Measurements from ENCODE around the gene ZBED2.

Gene ZBED2

GRCh38 chr3:111621535-111621934, 26.4 kb upstream of the ZBED2 start:
- DNase-seq (ENCODE audit: extremely low read depth, insufficient read length): no peak
- Histone ChIP-seq H3K27me3 (replicated peaks; ENCODE audit: control insufficient read depth, insufficient read depth, low read length) (no peaks in the 10 kb centered on the region), H3K4me3 (replicated peaks; ENCODE audit: low read depth, low read length) (no peak overlapping the region), H3K36me3 (ENCODE audit: control insufficient read depth, insufficient read depth, low read length) (no peaks in the 10 kb centered on the region)
- TF ChIP-seq, protein P1, sequence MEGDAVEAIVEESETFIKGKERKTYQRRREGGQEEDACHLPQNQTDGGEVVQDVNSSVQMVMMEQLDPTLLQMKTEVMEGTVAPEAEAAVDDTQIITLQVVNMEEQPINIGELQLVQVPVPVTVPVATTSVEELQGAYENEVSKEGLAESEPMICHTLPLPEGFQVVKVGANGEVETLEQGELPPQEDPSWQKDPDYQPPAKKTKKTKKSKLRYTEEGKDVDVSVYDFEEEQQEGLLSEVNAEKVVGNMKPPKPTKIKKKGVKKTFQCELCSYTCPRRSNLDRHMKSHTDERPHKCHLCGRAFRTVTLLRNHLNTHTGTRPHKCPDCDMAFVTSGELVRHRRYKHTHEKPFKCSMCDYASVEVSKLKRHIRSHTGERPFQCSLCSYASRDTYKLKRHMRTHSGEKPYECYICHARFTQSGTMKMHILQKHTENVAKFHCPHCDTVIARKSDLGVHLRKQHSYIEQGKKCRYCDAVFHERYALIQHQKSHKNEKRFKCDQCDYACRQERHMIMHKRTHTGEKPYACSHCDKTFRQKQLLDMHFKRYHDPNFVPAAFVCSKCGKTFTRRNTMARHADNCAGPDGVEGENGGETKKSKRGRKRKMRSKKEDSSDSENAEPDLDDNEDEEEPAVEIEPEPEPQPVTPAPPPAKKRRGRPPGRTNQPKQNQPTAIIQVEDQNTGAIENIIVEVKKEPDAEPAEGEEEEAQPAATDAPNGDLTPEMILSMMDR (IDR thresholded peaks at IDR 0.05; ENCODE audit: insufficient read depth, low read length, poor library complexity, severe bottlenecking): peak; percentile 65

- no peaks in the 10 kb centered on the region for H3K36me3 ChIP-seq (ENCODE audit: control insufficient read depth, insufficient read depth, low read length)
- no peaks in the 10 kb centered on the region for H3K27me3 ChIP-seq (replicated peaks; ENCODE audit: control insufficient read depth, insufficient read depth, low read length)
- H3K4me3 ChIP-seq (replicated peaks; ENCODE audit: low read depth, low read length): no peak overlapping the region
- TF ChIP-seq, protein P1 (IDR thresholded peaks at IDR 0.05; ENCODE audit: insufficient read depth, low read length, poor library complexity, severe bottlenecking): no peak
- no peak for DNase-seq (ENCODE audit: extremely low read depth, insufficient read length)
Measured at GRCh38 chr3:111619833-111620232, 24.7 kb upstream of the ZBED2 start.

DNA sequence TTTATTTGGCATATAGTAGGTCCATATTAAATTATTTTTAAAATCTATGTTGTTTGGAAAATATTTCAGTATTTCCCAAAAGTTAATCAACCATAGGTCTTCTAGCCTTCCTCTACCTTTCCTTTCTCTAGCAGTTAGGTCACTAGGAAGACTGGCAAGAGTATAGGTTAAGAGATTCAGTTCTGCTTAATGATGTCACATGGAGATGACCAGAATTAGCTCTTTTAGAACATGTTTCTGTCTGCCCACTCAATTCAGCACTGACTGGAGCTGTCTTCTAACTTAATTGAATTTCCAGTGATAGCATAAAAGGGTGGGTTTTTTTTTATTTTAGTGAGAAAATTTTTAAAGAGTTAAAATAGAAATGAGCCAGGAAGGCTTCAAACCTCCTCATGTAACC, 23.8 kb upstream of the ZBED2 start:
- no peak for DNase-seq (ENCODE audit: extremely low read depth, insufficient read length)
- Histone ChIP-seq H3K27me3 (replicated peaks; ENCODE audit: control insufficient read depth, insufficient read depth, low read length) (no peaks in the 10 kb centered on the region), H3K36me3 (ENCODE audit: control insufficient read depth, insufficient read depth, low read length) (no peaks in the 10 kb centered on the region), H3K4me3 (replicated peaks; ENCODE audit: low read depth, low read length) (no peak overlapping the region)
- TF ChIP-seq, protein P1 (IDR thresholded peaks at IDR 0.05; ENCODE audit: insufficient read depth, low read length, poor library complexity, severe bottlenecking): no peak

GRCh38 chr3:111617912-111618601, 22.9 kb upstream of the ZBED2 start:
- TF ChIP-seq, protein P1 (IDR thresholded peaks at IDR 0.05; ENCODE audit: insufficient read depth, low read length, poor library complexity, severe bottlenecking): no peak
- no peaks in the 10 kb centered on the region for H3K27me3 ChIP-seq (replicated peaks; ENCODE audit: control insufficient read depth, insufficient read depth, low read length)
- DNase-seq (ENCODE audit: extremely low read depth, insufficient read length): no peak
- H3K36me3 ChIP-seq (ENCODE audit: control insufficient read depth, insufficient read depth, low read length): no peaks in the 10 kb centered on the region
- H3K4me3 ChIP-seq (replicated peaks; ENCODE audit: low read depth, low read length): no peak overlapping the region

- TF ChIP-seq, protein P1 (IDR thresholded peaks at IDR 0.05; ENCODE audit: insufficient read depth, low read length, poor library complexity, severe bottlenecking): no peak
- no peak for DNase-seq (ENCODE audit: extremely low read depth, insufficient read length)
- H3K36me3 ChIP-seq (ENCODE audit: control insufficient read depth, insufficient read depth, low read length): no peaks in the 10 kb centered on the region
- H3K27me3 ChIP-seq (replicated peaks; ENCODE audit: control insufficient read depth, insufficient read depth, low read length): no peaks in the 10 kb centered on the region
- no peak overlapping the region for H3K4me3 ChIP-seq (replicated peaks; ENCODE audit: low read depth, low read length)
Measured at GRCh38 chr3:111617406-111617805, 22.3 kb upstream of the ZBED2 start.
